ENCODE data around the gene SORCS2. TPM values are rescaled to one million over a fixed set of nuclear protein-coding genes. Genes with fewer than 3 reads are reported as not detected.

SORCS2 gene
- total RNA-seq, 4 donors from 2014 or later = 1.1 to 2.5 (median 2.0) TPM

DNA sequence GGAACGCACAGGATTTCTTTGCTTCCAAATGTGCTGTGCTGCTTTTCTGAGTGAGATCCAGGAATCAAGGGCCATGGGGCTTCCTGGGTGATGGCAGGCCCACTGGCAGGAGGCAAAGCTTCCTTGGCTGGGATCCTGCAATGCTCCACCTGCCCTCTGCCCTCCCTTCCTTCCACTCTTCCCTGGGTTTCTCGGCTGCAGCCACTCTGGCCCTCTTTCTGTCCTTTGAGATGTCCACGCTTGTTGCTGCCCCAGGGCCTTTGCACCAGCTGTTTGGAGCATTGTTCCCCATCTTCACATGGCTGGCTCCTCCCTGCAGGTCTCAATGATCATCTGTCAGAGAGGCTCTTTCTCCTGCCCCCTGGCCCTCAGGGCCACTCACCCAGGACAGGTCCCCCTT lies 163.5 kb downstream of the SORCS2 start:
- intact Hi-C loops (cut with DNase I) = no loop called here
- H3K9me3 ChIP-seq = no peaks in the 10 kb centered on the region
- DNase-seq = no peak
- no peak overlapping the region for H3K27ac ChIP-seq
- H3K4me1 ChIP-seq = no peaks in the 10 kb centered on the region
- peaks cover 0 to 3% (median 0%) of the 10 kb centered on the region in 4 donors for H3K27me3 ChIP-seq
- TF ChIP-seq, protein P1, sequence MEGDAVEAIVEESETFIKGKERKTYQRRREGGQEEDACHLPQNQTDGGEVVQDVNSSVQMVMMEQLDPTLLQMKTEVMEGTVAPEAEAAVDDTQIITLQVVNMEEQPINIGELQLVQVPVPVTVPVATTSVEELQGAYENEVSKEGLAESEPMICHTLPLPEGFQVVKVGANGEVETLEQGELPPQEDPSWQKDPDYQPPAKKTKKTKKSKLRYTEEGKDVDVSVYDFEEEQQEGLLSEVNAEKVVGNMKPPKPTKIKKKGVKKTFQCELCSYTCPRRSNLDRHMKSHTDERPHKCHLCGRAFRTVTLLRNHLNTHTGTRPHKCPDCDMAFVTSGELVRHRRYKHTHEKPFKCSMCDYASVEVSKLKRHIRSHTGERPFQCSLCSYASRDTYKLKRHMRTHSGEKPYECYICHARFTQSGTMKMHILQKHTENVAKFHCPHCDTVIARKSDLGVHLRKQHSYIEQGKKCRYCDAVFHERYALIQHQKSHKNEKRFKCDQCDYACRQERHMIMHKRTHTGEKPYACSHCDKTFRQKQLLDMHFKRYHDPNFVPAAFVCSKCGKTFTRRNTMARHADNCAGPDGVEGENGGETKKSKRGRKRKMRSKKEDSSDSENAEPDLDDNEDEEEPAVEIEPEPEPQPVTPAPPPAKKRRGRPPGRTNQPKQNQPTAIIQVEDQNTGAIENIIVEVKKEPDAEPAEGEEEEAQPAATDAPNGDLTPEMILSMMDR (IDR thresholded peaks at IDR 0.05) = no peak
- H3K4me3 ChIP-seq = no peak overlapping the region
- no peaks in the 10 kb centered on the region for H3K36me3 ChIP-seq
- WGBS, 2 donors = 79 to 86% methylated on average over 3 of the region's 3 CpGs

GRCh38 chr4:7356667-7357310 lies 164.5 kb downstream of the SORCS2 start:
- Histone ChIP-seq H3K4me1 (no peaks in the 10 kb centered on the region), H3K9me3 (no peaks in the 10 kb centered on the region), H3K27ac (no peak overlapping the region), H3K4me3 (no peak overlapping the region), H3K27me3 (peaks cover 0 to 3% (median 0%) of the 10 kb centered on the region in 4 donors), H3K36me3 (no peaks in the 10 kb centered on the region)
- intact Hi-C loops (cut with DNase I) = no loop called here
- no peak for DNase-seq
- WGBS, 2 donors = 68 to 81% methylated on average over 7 to 8 of the region's 12 CpGs
- TF ChIP-seq, protein P1 (IDR thresholded peaks at IDR 0.05) = no peak
- no peak for TF ChIP-seq POLR2A (IDR thresholded peaks at IDR 0.05)

GRCh38 chr4:7357323-7357722 lies 165.0 kb downstream of the SORCS2 start:
- TF ChIP-seq, protein P1 (IDR thresholded peaks at IDR 0.05) = no peak
- TF ChIP-seq POLR2A (IDR thresholded peaks at IDR 0.05) = no peak

GRCh38 chr4:7358100-7358735 lies 165.9 kb downstream of the SORCS2 start:
- TF ChIP-seq POLR2A (IDR thresholded peaks at IDR 0.05) = no peak
- TF ChIP-seq, protein P1 (IDR thresholded peaks at IDR 0.05) = no peak
- intact Hi-C loops (cut with DNase I) = no loop called here
- Histone ChIP-seq H3K4me1 (no peaks in the 10 kb centered on the region), H3K4me3 (no peak overlapping the region), H3K9me3 (no peaks in the 10 kb centered on the region), H3K27me3 (peaks cover 0 to 3% (median 0%) of the 10 kb centered on the region in 4 donors), H3K36me3 (no peaks in the 10 kb centered on the region), H3K27ac (no peak overlapping the region)
- WGBS, 2 donors = 35 to 39% methylated on average over 11 of the region's 11 CpGs
- no peak for DNase-seq

More at GRCh38 chr4:7357323-7357722, 165.0 kb downstream of the SORCS2 start:
- H3K36me3 ChIP-seq = no peaks in the 10 kb centered on the region
- WGBS, 2 donors = 79% methylated on average over 8 to 9 of the region's 9 CpGs
- no peaks in the 10 kb centered on the region for H3K4me1 ChIP-seq
- no peak overlapping the region for H3K27ac ChIP-seq
- peaks cover 0 to 3% (median 0%) of the 10 kb centered on the region in 4 donors for H3K27me3 ChIP-seq
- no peaks in the 10 kb centered on the region for H3K9me3 ChIP-seq
- intact Hi-C loops (cut with DNase I) = no loop called here
- no peak for DNase-seq
- H3K4me3 ChIP-seq = no peak overlapping the region

DNA sequence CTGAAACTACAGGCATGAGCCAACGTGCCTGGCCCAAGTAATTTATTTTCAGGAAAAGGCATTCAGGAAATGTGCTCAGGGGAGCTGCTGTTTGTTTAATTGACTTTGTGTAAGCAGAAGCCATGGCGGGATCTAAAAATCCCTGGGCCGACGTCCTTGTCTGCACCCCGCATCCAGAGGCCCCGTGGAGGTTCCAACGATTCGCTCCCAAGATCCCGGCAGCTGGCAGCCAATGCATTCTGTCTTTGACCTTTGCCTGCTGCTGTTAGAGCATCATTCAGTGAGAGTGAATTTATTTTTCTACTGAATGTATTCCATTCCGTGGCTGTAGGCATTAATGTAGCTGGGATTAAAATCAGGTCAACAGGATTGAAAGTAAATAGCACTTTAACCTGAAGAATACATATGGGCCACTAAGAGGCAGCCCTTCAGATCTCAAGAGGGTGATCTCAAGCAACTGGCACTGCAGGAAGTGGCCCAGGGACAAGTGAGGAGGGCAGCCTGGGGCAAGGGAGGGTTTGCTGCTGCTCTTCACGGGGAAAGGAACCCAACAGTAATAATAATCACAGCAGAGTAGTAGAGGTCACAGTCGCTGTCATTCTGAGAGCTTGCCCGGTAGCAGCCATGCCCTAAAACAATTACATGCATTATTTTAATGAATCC lies 167.2 kb downstream of the SORCS2 start:
- Histone ChIP-seq H3K9me3 (no peaks in the 10 kb centered on the region), H3K36me3 (no peaks in the 10 kb centered on the region), H3K27me3 (peaks cover 0 to 5% (median 0%) of the 10 kb centered on the region in 4 donors), H3K4me3 (no peak overlapping the region), H3K27ac (no peak overlapping the region), H3K4me1 (no peaks in the 10 kb centered on the region)
- no peak for DNase-seq
- intact Hi-C loops (cut with DNase I) = no loop called here
- no peak for TF ChIP-seq POLR2A (IDR thresholded peaks at IDR 0.05)
- TF ChIP-seq, protein P1 (IDR thresholded peaks at IDR 0.05) = no peak
- WGBS, 2 donors = 53 to 54% methylated on average over 12 to 13 of the region's 13 CpGs

Measured in esophagus squamous epithelium (tissue), 5 donors.